Measurements from ENCODE around the gene PROZ.

PROZ gene

DNA sequence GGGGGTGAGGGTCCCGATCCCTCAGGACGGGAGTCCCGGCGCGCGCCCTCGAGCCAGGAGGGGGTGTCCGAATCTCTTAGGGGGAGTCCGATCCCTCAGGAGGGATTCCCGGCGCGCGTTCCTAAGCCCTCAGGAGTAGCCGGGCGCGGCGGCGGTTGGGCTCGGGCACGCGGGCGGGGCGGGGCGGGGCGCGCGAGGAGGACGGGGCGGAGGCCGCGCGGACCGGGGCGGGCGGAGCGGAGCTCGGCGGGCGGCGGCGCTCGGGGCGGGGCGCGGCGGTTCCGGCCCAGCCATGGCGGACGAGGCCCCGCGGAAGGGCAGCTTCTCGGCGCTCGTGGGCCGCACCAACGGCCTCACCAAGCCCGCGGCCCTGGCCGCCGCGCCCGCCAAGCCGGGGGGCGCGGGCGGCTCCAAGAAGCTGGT lies 50.9 kb downstream of the PROZ start, which contains the start of gene CUL4A:
Gene CUL4A, plus strand, starts transcription at position 278 of the 423 bp plus-strand sequence. Its CDS starts 15 bp downstream, at position 293.
- DNase-seq = peak; percentile 30

DNA sequence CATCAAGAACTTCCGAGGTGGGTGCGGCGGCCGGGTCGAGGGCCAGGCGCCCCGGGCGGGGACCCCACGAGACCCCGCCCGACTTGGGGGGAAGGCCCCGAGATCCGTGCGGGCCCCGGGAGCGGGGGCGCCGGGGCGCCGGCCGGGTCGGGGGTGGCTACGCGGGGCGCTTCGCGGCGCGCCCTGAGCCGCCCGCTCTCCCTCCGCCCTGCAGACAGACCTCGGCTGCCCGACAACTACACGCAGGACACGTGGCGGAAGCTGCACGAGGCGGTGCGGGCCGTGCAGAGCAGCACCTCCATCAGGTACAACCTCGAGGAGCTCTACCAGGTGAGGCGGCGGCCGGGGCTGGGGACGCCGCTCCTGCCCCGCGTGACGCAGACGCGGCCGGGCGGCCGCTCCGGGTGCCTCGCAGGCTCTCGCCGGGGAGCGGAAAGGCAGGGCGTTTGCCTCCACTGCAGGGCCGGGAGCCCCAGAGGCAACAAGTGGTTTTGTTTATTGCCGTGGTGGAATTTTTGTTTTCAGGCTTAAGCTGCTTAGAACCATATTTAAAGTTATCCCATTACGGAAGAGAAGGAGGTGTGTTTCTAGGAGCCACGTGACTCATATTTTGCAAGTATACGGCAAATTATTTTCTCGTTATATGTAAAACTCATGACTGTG lies 51.4 kb downstream of the PROZ start:
- DNase-seq = peak; percentile 30

DNA sequence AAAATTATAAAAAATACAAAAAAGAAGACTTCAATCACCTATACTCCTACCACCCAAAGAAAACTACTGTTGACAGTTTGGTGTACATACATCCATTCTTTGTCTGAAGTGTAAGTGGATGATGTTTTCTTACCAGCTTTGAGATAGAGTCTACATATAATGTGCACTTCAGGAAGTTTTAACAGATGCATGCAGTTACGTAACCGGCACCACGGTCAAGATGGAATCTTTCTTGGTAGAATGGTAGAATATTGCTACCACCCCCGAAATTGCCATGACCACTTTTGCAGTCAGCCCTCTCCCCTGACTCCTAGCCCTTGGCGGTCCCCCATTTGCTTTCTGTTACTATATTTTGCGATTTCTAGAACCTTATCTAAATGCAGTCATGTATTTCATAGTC lies 52.4 kb downstream of the PROZ start:
- peak; percentile 61 for DNase-seq

DNA sequence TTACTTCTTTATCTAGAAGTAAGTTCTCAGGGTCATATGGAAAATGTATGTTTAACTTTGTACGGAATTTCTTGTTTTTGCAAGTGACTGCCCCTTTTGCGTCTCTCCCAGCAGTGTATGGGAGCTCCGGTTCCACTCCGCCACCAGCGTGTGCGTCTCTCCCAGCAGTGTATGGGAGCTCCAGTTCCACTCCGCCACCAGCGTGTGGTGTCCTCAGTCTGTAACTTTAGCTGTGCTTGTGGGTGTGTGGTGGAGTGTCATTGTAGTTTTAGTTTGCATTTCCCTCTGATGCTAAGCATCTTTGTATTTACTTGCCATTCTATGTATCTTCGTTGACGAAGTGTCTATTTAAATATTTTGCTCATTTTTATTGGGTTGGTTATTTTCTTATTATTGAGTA lies 53.3 kb downstream of the PROZ start:
- no peak for DNase-seq

DNA sequence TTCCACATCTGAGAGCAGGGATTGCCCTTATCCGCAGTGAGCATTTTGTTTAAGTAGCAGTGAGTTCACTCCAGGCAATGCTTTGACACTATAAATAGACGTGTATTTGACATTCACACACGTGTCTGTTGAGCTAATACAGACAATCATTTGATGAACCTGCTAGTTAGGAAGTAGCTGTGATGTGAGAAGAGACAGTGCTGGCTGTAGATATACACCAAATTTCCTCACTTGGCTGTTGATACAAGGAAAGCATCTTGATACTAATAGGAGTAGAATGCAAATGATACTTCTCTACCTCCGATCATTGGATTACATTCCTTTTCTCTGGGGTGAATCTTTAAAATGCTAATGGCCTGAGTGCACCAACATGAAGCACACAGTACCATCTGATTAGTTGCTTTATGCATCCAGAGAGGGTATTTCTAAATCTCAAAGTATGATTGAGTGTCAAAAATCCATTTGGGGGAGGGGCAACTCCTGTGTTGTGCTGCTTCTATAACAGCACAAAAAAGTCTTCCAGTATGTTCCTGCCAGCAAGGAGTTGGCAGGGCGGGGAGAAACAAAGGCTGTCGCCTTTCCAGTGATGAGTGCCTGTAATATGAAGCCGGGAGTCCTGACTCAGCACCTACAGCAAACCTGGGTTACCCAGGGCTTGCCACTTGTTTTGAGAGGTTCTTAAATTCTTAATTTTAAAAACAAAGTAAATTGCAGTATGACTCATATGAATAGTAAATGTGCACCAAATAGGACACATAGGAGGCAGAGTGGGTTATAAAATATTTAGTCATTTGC lies 58.0 kb downstream of the PROZ start:
- no peak for DNase-seq

DNA sequence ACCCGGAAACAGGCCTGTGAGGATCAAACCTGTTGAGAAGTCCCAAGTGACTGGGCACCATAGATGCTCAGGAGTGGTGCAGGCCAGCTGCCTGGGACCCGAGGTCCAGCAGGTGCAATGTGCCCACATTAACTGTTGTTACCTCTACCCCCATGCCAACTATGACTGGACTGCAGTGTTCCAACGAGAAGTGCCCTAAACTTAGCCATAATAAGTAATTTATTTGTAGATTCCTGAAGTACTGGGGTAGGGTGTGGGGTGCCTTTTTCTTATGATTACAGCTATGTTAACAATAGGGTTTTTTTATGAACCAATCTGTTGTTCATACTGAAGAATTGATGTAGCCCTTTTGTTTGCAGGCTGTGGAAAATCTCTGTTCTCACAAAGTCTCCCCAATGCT lies 60.1 kb downstream of the PROZ start:
- no peak for DNase-seq

DNA sequence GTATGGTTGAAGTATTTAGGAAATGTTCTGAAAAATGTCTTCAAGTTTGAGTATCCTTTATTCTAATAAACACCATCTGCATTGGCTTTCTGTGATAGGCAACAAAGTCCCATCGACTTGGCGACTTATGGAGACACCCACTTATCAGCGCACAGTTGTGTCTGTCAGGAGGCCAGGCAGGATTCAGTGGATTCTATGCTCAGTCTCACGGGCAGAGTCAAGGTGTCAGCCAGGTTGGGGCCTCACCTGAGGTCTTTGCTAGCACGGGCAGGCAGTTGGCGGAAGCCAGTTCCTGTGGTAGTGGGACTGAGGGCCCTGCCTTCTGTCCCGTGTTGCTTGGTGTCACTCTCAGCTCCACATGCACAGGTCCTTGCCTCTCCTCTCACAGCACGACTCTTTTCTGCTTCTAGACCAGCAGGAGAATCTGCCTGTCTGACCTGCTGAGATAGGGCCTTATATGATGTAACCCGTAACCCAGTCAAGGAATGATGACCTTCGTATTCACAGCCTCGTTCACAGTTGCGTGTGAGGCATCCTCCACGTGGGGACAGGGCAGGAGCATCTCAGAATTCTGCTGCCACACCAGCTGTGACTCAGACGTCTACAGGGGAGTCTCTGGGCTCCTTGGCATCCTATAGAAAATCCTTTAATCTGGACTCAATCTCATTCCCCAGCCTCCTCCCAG lies 61.0 kb downstream of the PROZ start:
- DNase-seq = no peak

DNA sequence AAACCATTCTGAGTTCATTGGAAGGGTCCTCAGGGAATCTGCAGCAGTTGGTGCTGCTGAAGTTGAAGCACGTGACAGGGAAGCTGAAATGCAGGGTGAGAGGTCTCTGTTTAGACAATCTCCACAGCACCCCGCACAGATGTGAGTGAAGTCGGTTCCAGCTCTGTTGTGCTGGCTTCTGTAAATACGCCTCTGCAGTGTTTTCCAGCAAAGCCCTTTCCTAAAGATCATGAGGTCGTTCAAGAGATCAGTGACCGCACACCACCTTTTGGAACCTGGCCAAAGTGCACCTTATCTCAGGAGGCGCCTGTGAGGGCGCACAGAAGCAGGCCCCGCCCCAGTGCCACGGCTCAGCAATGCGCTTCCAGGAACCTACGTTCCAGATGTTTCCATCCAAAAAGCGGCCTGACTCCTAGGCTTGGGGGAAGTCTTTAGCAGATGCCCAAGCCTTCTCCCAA lies 61.7 kb downstream of the PROZ start:
- DNase-seq = no peak

DNA sequence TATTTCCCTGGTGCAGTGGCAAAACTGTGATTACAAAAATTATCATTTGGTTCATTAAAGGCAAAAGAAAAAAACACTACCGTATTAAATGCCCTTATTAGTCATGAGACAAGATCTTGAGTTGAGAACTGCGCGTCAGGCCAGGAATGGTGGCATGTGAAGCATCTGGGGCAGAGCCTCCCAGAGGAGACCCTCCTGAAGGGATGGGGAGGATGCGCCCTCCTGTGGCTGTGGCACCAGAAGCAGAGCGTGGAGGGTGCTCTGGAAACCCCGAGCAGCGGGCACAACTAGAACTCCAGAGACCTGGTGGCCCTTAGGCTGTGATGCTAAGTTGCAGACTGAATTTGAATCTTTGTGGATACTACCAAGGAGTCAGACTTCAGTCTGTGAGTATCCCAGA lies 62.4 kb downstream of the PROZ start:
- DNase-seq = no peak
